Mesendoderm (in vitro differentiated cells): ENCODE data around the gene ZNF497.

Source experiments
- DNase-seq: peaks from one replicate; pipeline ENCODE4 v3.0.0; 2013
- H2AK5ac ChIP-seq: 2 replicates; pipeline ENCODE4 v1.6.1; 2013; ENCODE audit warnings: low read length, inconsistent platforms
- H2BK120ac ChIP-seq: 2 replicates; pipeline ENCODE4 v1.6.1; 2013; ENCODE audit warnings: low read depth, mild to moderate bottlenecking, low read length, moderate library complexity, mixed read lengths
- H2BK15ac ChIP-seq: replicated peaks from 2 replicates; pipeline ENCODE4 v1.6.1; 2013; ENCODE audit warnings: low read depth, mild to moderate bottlenecking, moderate library complexity
- H2BK5ac ChIP-seq: 2 replicates; pipeline ENCODE4 v1.6.1; 2013; ENCODE audit warnings: low read length, inconsistent platforms
- H3K18ac ChIP-seq: 2 replicates; pipeline ENCODE4 v1.6.1; 2013; ENCODE audit warnings: mild to moderate bottlenecking, low read length, mixed read lengths
- H3K23ac ChIP-seq: one replicate; pipeline ENCODE4 v1.6.1; 2013; ENCODE audit warnings: low read length
- H3K27ac ChIP-seq: 2 replicates; pipeline ENCODE4 v1.5.1; 2013; ENCODE audit warnings: low read depth, mild to moderate bottlenecking, inconsistent platforms, low read length, moderate library complexity
- H3K27me3 ChIP-seq: 2 replicates; pipeline ENCODE4 v1.6.1; 2013; ENCODE audit warnings: low read length, control low read depth, mild to moderate bottlenecking, inconsistent platforms; ENCODE audit not compliant: insufficient read depth, poor library complexity
- H3K36me3 ChIP-seq: 2 replicates; pipeline ENCODE4 v1.6.1; 2013; ENCODE audit warnings: low read length, inconsistent platforms; ENCODE audit not compliant: control insufficient read depth, insufficient read depth
- H3K4ac ChIP-seq: one replicate; pipeline ENCODE4 v1.6.1; 2013; ENCODE audit warnings: low read depth, mild to moderate bottlenecking, low read length, moderate library complexity
- H3K4me1 ChIP-seq: 2 replicates; pipeline ENCODE4 v1.6.1; 2013; ENCODE audit warnings: low read depth, low read length, inconsistent platforms; ENCODE audit not compliant: control insufficient read depth
- H3K4me2 ChIP-seq: 2 replicates; pipeline ENCODE4 v1.6.1; 2013; ENCODE audit warnings: low read length
- H3K4me3 ChIP-seq: 2 replicates; pipeline ENCODE4 v1.5.1; 2013; ENCODE audit warnings: mild to moderate bottlenecking, low read length
- H3K56ac ChIP-seq: one replicate; pipeline ENCODE4 v1.6.1; 2013; ENCODE audit warnings: low read length
- H3K79me1 ChIP-seq: 2 replicates; pipeline ENCODE4 v1.6.1; 2013; ENCODE audit warnings: low read length, inconsistent platforms
- H3K79me2 ChIP-seq: 2 replicates; pipeline ENCODE4 v1.6.1; 2013; ENCODE audit warnings: mild to moderate bottlenecking, low read length; ENCODE audit not compliant: control insufficient read depth, insufficient read depth
- H3K9ac ChIP-seq: 2 replicates; pipeline ENCODE4 v1.6.1; 2013; ENCODE audit warnings: low read length, inconsistent platforms
- H4K5ac ChIP-seq: one replicate; pipeline ENCODE4 v1.6.1; 2013; ENCODE audit warnings: low read length
- H4K8ac ChIP-seq: one replicate; pipeline ENCODE4 v1.6.1; 2013; ENCODE audit warnings: low read depth, mild to moderate bottlenecking, control low read depth, low read length, moderate library complexity
- WGBS: extraction: QIAGEN DNeasy Blood & Tissue Kit; methylation state at CpG from one replicate; pipeline ENCODE4 v1.1.7; 2013; ENCODE audit warnings: low lambda C conversion rate, missing lambda C conversion rate; ENCODE audit not compliant: insufficient coverage; ENCODE audit errors: extremely low coverage; 5-methylcytosine and 5-hydroxymethylcytosine counted together

The ZNF497 gene

GRCh38 chr19:58399903-58400302 lies 37.4 kb upstream of the ZNF497 start:
- Histone ChIP-seq H3K9ac (no peak overlapping the region), H3K56ac (peak overlapping the region; percentile 95), H3K79me2 (no peaks in the 10 kb centered on the region), H3K4ac (no peak overlapping the region), H2BK120ac (no peak overlapping the region), H4K5ac (no peak overlapping the region), H2BK15ac (no peak overlapping the region), H3K4me1 (peaks cover 7% of the 10 kb centered on the region), H3K36me3 (peaks cover 2% of the 10 kb centered on the region), H3K27ac (no peak overlapping the region), H3K27me3 (no peaks in the 10 kb centered on the region), H3K23ac (no peak overlapping the region), H3K4me3 (no peak overlapping the region), H3K4me2 (no peak overlapping the region), H3K79me1 (no peaks in the 10 kb centered on the region), H2BK5ac (no peak overlapping the region), H2AK5ac (no peak overlapping the region), H4K8ac (no peak overlapping the region), H3K18ac (no peak overlapping the region)
- WGBS = no CpG with 5 or more reads among the region's 3 CpGs
- no peak for DNase-seq

GRCh38 chr19:58398545-58398944 lies 36.0 kb upstream of the ZNF497 start:
- H3K36me3 ChIP-seq = peaks cover 7% of the 10 kb centered on the region
- H3K4ac ChIP-seq = no peak overlapping the region
- H3K79me2 ChIP-seq = no peaks in the 10 kb centered on the region
- H3K4me1 ChIP-seq = peaks cover 7% of the 10 kb centered on the region
- no peak overlapping the region for H4K5ac ChIP-seq
- H2BK5ac ChIP-seq = no peak overlapping the region
- H2BK120ac ChIP-seq = no peak overlapping the region
- H4K8ac ChIP-seq = no peak overlapping the region
- no peak overlapping the region for H3K4me2 ChIP-seq
- H3K18ac ChIP-seq = no peak overlapping the region
- H3K23ac ChIP-seq = no peak overlapping the region
- H3K4me3 ChIP-seq = no peak overlapping the region
- no peak overlapping the region for H3K27ac ChIP-seq
- WGBS = no CpG with 5 or more reads among the region's 6 CpGs
- H2AK5ac ChIP-seq = no peak overlapping the region
- DNase-seq = no peak
- H3K27me3 ChIP-seq = no peaks in the 10 kb centered on the region
- no peak overlapping the region for H2BK15ac ChIP-seq
- H3K79me1 ChIP-seq = no peaks in the 10 kb centered on the region
- peak overlapping the region; percentile 25 for H3K56ac ChIP-seq
- no peak overlapping the region for H3K9ac ChIP-seq

GRCh38 chr19:58398087-58398486 lies 35.5 kb upstream of the ZNF497 start:
- Histone ChIP-seq H2BK120ac (no peak overlapping the region), H2BK15ac (no peak overlapping the region), H2BK5ac (no peak overlapping the region), H3K79me2 (no peaks in the 10 kb centered on the region), H3K4me3 (no peak overlapping the region), H4K5ac (no peak overlapping the region), H3K4me2 (no peak overlapping the region), H4K8ac (no peak overlapping the region), H3K4me1 (peaks cover 7% of the 10 kb centered on the region), H3K36me3 (peaks cover 10% of the 10 kb centered on the region), H2AK5ac (no peak overlapping the region), H3K79me1 (no peaks in the 10 kb centered on the region), H3K23ac (no peak overlapping the region), H3K27me3 (no peaks in the 10 kb centered on the region), H3K27ac (no peak overlapping the region), H3K56ac (peak overlapping the region; percentile 25), H3K18ac (no peak overlapping the region), H3K4ac (no peak overlapping the region), H3K9ac (no peak overlapping the region)
- DNase-seq = no peak
- no CpG with 5 or more reads among the region's 4 CpGs for WGBS

- DNase-seq = no peak
- no peak overlapping the region for H3K4me2 ChIP-seq
- no peak overlapping the region for H2BK15ac ChIP-seq
- H4K8ac ChIP-seq = no peak overlapping the region
- H3K27me3 ChIP-seq = no peaks in the 10 kb centered on the region
- H3K4me3 ChIP-seq = no peak overlapping the region
- H4K5ac ChIP-seq = no peak overlapping the region
- H2AK5ac ChIP-seq = no peak overlapping the region
- H3K56ac ChIP-seq = peak overlapping the region; percentile 56
- peaks cover 15% of the 10 kb centered on the region for H3K36me3 ChIP-seq
- WGBS = no CpG with 5 or more reads among the region's 7 CpGs
- H3K18ac ChIP-seq = no peak overlapping the region
- no peak overlapping the region for H3K23ac ChIP-seq
- no peak overlapping the region for H2BK5ac ChIP-seq
- H3K4ac ChIP-seq = no peak overlapping the region
- peaks cover 7% of the 10 kb centered on the region for H3K4me1 ChIP-seq
- H2BK120ac ChIP-seq = no peak overlapping the region
- no peak overlapping the region for H3K9ac ChIP-seq
- H3K27ac ChIP-seq = no peak overlapping the region
- H3K79me2 ChIP-seq = no peaks in the 10 kb centered on the region
- no peaks in the 10 kb centered on the region for H3K79me1 ChIP-seq
Observed at GRCh38 chr19:58397533-58398037, 35.0 kb upstream of the ZNF497 start.

- peak overlapping the region; percentile 42 for H3K56ac ChIP-seq
- DNase-seq = no peak
- WGBS = no CpG with 5 or more reads among the region's 58 CpGs
Observed at GRCh38 chr19:58396691-58397532, 34.4 kb upstream of the ZNF497 start.

More at GRCh38 chr19:58396691-58397532, 34.4 kb upstream of the ZNF497 start:
- Histone ChIP-seq H3K23ac (no peak overlapping the region), H3K4me3 (no peak overlapping the region), H3K4me1 (peaks cover 7% of the 10 kb centered on the region), H3K4ac (no peak overlapping the region), H3K27me3 (no peaks in the 10 kb centered on the region), H2BK5ac (no peak overlapping the region), H2BK120ac (no peak overlapping the region), H3K79me2 (no peaks in the 10 kb centered on the region), H2AK5ac (no peak overlapping the region), H3K27ac (no peak overlapping the region), H2BK15ac (no peak overlapping the region), H3K4me2 (no peak overlapping the region), H4K5ac (no peak overlapping the region), H3K79me1 (no peaks in the 10 kb centered on the region), H3K9ac (no peak overlapping the region), H3K36me3 (peaks cover 15% of the 10 kb centered on the region), H4K8ac (no peak overlapping the region), H3K18ac (peak overlapping the region; percentile 24)
